ENCODE results near the gene CREBL2. TPM values are rescaled to one million over a fixed set of nuclear protein-coding genes. Genes with fewer than 3 reads are reported as not detected.

Gene CREBL2
- polyA plus RNA-seq, 1 experiment: 15.4 TPM

DNA sequence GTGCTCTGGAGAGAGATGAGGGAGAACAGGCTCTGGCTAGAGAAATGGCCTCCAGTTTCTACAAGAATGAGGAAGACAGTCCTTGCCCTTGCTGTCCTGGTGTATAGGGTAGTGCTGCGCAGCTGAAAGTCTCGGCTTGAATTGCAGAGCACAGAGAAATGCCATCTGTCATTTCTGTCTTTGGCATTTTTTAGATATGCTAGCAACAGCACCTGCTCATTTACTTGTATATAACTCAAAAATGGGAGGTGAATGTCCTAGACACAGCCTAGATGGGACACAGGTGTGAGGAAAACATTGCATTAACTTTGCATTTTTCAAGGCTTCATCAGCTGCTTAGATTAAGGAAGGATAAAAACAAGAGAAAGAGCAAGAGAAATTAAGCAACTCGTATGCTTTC lies 48.5 kb downstream of the CREBL2 start:
- DNase-seq (ENCODE audit: low read depth): no peak
- CTCF ChIA-PET: interaction anchor here (0.9 to 3.5 kb wide), 2 partner anchors 14 to 578 kb away, joined by 3 to 9 read pairs; no protein-coding TSS in a partner anchor
- Histone ChIP-seq H3K4me3 (ENCODE audit: low read depth, low read length) (no peak overlapping the region), H3K36me3 (ENCODE audit: control insufficient read depth, insufficient read depth, low read length) (no peaks in the 10 kb centered on the region), H3K27me3 (ENCODE audit: control insufficient read depth, insufficient read depth, low read length) (no peaks in the 10 kb centered on the region)
- TF ChIP-seq CTCF (IDR thresholded peaks at IDR 0.05; ENCODE audit: insufficient read depth, low read depth, low read length): no peak
- POLR2A ChIA-PET: no interaction called here

- ChIA-PET CTCF (interaction anchor here (0.6 to 3.5 kb wide), 3 partner anchors 15 to 43 kb away, joined by 3 to 9 read pairs (median 3); no protein-coding TSS in a partner anchor), POLR2A (interaction anchor here (0.6 kb wide), 1 partner anchor 11 kb away, joined by 4 read pairs; no protein-coding TSS in a partner anchor)
- no peak overlapping the region for H3K4me3 ChIP-seq (ENCODE audit: low read depth, low read length)
These were observed 49.6 kb downstream of the CREBL2 start for GRCh38 chr12:12661086-12661856.

GRCh38 chr12:12663644-12664294 lies 52.1 kb downstream of the CREBL2 start:
- DNase-seq (ENCODE audit: low read depth): no peak
- ChIA-PET CTCF (interaction anchor here (2.6 kb wide), 1 partner anchor 8 kb away, joined by 9 read pairs; no protein-coding TSS in a partner anchor), POLR2A (no interaction called here)

More at GRCh38 chr12:12661086-12661856, 49.6 kb downstream of the CREBL2 start:
- Histone ChIP-seq H3K36me3 (ENCODE audit: control insufficient read depth, insufficient read depth, low read length) (no peaks in the 10 kb centered on the region), H3K27me3 (ENCODE audit: control insufficient read depth, insufficient read depth, low read length) (no peaks in the 10 kb centered on the region)
- no peak for TF ChIP-seq CTCF (IDR thresholded peaks at IDR 0.05; ENCODE audit: insufficient read depth, low read depth, low read length)
- peak; percentile 52 for DNase-seq (ENCODE audit: low read depth)

GRCh38 chr12:12665194-12665593 lies 53.5 kb downstream of the CREBL2 start:
- Histone ChIP-seq H3K36me3 (ENCODE audit: control insufficient read depth, insufficient read depth, low read length) (no peaks in the 10 kb centered on the region), H3K27me3 (ENCODE audit: control insufficient read depth, insufficient read depth, low read length) (no peaks in the 10 kb centered on the region), H3K4me3 (ENCODE audit: low read depth, low read length) (no peak overlapping the region)
- TF ChIP-seq CTCF (IDR thresholded peaks at IDR 0.05; ENCODE audit: insufficient read depth, low read depth, low read length): no peak
- ChIA-PET CTCF (interaction anchor here (0.8 to 2.6 kb wide), 2 partner anchors 9 to 48 kb away, joined by 3 to 9 read pairs; no protein-coding TSS in a partner anchor), POLR2A (no interaction called here)
- DNase-seq (ENCODE audit: low read depth): no peak

More at GRCh38 chr12:12663644-12664294, 52.1 kb downstream of the CREBL2 start:
- no peaks in the 10 kb centered on the region for H3K36me3 ChIP-seq (ENCODE audit: control insufficient read depth, insufficient read depth, low read length)
- no peak for TF ChIP-seq CTCF (IDR thresholded peaks at IDR 0.05; ENCODE audit: insufficient read depth, low read depth, low read length)
- no peak overlapping the region for H3K4me3 ChIP-seq (ENCODE audit: low read depth, low read length)
- H3K27me3 ChIP-seq (ENCODE audit: control insufficient read depth, insufficient read depth, low read length): no peaks in the 10 kb centered on the region

DNA sequence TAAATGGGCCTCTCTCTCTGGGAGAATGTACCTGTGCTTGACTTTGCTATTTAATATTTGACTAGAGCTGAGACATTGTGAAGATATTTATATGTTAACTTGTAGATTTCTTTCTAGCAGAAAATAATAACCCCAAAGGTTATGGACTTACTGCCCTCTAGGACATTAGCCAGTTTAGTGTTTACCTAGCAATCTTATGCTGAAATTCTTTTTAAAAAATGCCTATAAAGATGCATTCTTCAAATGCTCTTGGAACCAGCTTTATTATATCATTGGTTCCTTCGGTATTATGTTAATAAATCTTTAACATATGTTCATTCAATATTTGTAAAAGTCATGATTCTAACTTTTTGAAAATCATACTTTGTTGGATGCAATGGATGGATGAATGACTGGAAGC lies 56.3 kb downstream of the CREBL2 start:
- TF ChIP-seq CTCF (IDR thresholded peaks at IDR 0.05; ENCODE audit: insufficient read depth, low read depth, low read length): no peak
- CTCF ChIA-PET: interaction anchor here (0.8 to 1.3 kb wide), 2 partner anchors 12 to 13 kb away, joined by 3 read pairs; no protein-coding TSS in a partner anchor
- Histone ChIP-seq H3K36me3 (ENCODE audit: control insufficient read depth, insufficient read depth, low read length) (no peaks in the 10 kb centered on the region), H3K27me3 (ENCODE audit: control insufficient read depth, insufficient read depth, low read length) (no peaks in the 10 kb centered on the region), H3K4me3 (ENCODE audit: low read depth, low read length) (no peak overlapping the region)
- POLR2A ChIA-PET: no interaction called here
- no peak for DNase-seq (ENCODE audit: low read depth)

All from BJ (cell line).